Left ventricle myocardium inferior (tissue), 1 donor: Measurements from ENCODE around the gene CYBB. TPM values are rescaled to one million over a fixed set of nuclear protein-coding genes. Genes with fewer than 3 reads are reported as not detected.
"Not testable (repeated sequence)": the region's sequence is repeated elsewhere in the genome, so short reads cannot be mapped to it uniquely, and the experiment has no call there.

Experiments used
- DNase-seq: peaks from one replicate; pipeline ENCODE4 v3.0.0-alpha.2; 2020
- H3K27ac ChIP-seq: fragments of 200-600 bp; replicated peaks from 2 replicates; pipeline ENCODE4 v1.8.0; 2021
- H3K27me3 ChIP-seq: fragments of 200-600 bp; 2 replicates; pipeline ENCODE4 v1.8.0; 2021; ENCODE audit warnings: low read depth
- H3K36me3 ChIP-seq: fragments of 200-600 bp; 2 replicates; pipeline ENCODE4 v1.8.0; 2021
- H3K4me1 ChIP-seq: fragments of 200-600 bp; 2 replicates; pipeline ENCODE4 v1.8.0; 2021
- H3K4me3 ChIP-seq: fragments of 200-600 bp; 2 replicates; pipeline ENCODE4 v1.8.0; 2021; ENCODE audit warnings: mild to moderate bottlenecking, moderate library complexity
- H3K9me3 ChIP-seq: fragments of 200-600 bp; replicated peaks from 2 replicates; pipeline ENCODE4 v1.8.0; 2021
- intact Hi-C: fragments of 100-400 bp; cut with micrococcal nuclease; formaldehyde crosslinking; loops from one replicate; pipeline ENCODE4 v1.11.0; 2022
- total RNA-seq: library from RNA; stranded (reverse); fragmentation: NEBNext Ultra II Directional; extraction: Animal tissue kit (Norgen Biotek cat#: 25700); gene quantifications from one replicate; pipeline ENCODE4 v1.2.1, GENCODE V29; 2021
- TF ChIP-seq, protein P1 (sequence below): fragments of 200-600 bp; IDR thresholded peaks from 2 replicates; pipeline ENCODE4 v1.8.0; 2021; ENCODE audit warnings: antibody characterized with exemption, mild to moderate bottlenecking, borderline replicate concordance
- donor health status: DM: no; HTN: yes; CAD: no; lungs with severe emphysema.

The CYBB gene
- total RNA-seq, 1 donor from 2014 or later, result 18.7 TPM

GRCh38 chrX:37759351-37759750 is 20.5 kb upstream of the CYBB start:
- Histone ChIP-seq H3K9me3 (no peaks in the 10 kb centered on the region), H3K4me1 (no peaks in the 10 kb centered on the region), H3K4me3 (no peak overlapping the region), H3K36me3 (no peaks in the 10 kb centered on the region), H3K27me3 (no peaks in the 10 kb centered on the region), H3K27ac (no peak overlapping the region)
- intact Hi-C loops, result no loop called here
- DNase-seq, result no peak
- TF ChIP-seq, protein P1, sequence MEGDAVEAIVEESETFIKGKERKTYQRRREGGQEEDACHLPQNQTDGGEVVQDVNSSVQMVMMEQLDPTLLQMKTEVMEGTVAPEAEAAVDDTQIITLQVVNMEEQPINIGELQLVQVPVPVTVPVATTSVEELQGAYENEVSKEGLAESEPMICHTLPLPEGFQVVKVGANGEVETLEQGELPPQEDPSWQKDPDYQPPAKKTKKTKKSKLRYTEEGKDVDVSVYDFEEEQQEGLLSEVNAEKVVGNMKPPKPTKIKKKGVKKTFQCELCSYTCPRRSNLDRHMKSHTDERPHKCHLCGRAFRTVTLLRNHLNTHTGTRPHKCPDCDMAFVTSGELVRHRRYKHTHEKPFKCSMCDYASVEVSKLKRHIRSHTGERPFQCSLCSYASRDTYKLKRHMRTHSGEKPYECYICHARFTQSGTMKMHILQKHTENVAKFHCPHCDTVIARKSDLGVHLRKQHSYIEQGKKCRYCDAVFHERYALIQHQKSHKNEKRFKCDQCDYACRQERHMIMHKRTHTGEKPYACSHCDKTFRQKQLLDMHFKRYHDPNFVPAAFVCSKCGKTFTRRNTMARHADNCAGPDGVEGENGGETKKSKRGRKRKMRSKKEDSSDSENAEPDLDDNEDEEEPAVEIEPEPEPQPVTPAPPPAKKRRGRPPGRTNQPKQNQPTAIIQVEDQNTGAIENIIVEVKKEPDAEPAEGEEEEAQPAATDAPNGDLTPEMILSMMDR, result no peak

DNA sequence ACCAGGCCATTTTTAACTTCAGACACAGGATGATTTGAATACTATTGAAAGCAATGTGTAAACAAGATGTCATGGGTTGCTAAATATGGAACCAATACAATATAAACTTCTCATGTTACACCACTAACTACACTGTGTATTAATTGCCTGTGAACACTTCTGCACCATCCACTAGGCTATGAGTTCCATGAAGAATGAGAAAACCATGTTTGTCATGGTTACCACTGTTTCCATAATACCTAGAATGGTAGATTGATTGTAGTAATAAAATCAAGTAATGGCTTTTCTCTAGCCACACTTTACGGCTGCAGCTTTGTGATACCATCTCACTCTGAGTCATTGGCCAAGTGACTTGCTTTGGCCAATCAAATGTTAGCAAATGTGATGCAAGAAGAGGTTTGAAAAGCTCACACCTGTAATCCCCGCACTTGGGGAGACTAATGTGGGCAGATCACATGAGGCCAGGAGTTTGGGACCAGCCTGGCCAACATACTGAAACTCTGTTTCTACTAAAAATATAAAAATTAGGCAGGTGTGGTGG is 19.9 kb upstream of the CYBB start:
- H3K9me3 ChIP-seq, result no peaks in the 10 kb centered on the region
- H3K4me1 ChIP-seq, result no peaks in the 10 kb centered on the region
- no peak for DNase-seq
- TF ChIP-seq, protein P1, result no peak
- no peak overlapping the region for H3K27ac ChIP-seq
- H3K27me3 ChIP-seq, result no peaks in the 10 kb centered on the region
- H3K4me3 ChIP-seq, result no peak overlapping the region
- no peaks in the 10 kb centered on the region for H3K36me3 ChIP-seq
- intact Hi-C loops, result no loop called here

DNA sequence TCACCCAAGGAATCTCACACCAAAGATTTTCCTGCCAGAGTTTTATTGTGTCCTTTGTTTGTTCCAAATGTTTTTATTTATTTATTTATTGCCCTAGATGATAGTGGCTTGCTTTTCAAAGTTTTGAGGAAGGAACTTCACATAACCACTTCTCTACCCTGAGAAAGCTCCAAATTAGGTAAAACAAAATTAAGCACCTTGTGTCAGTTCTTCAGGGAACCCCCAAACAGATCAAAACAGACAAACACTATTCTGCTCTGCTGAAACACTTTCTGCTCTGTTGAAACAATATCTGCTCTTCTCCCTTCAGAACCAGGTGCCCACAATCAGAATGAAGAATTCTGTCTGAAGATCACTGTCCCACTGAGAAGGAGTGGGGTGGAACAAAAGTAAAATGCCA is 16.5 kb upstream of the CYBB start:
- Histone ChIP-seq H3K27me3 (no peaks in the 10 kb centered on the region), H3K36me3 (no peaks in the 10 kb centered on the region), H3K27ac (no peak overlapping the region), H3K9me3 (no peaks in the 10 kb centered on the region), H3K4me3 (no peak overlapping the region), H3K4me1 (no peaks in the 10 kb centered on the region)
- intact Hi-C loops, result no loop called here
- TF ChIP-seq, protein P1, result no peak
- DNase-seq, result no peak

- no peaks in the 10 kb centered on the region for H3K27me3 ChIP-seq
- no peaks in the 10 kb centered on the region for H3K36me3 ChIP-seq
- TF ChIP-seq, protein P1, result no peak
- H3K4me3 ChIP-seq, result no peak overlapping the region
- H3K27ac ChIP-seq, result no peak overlapping the region
- intact Hi-C loops, result no loop called here
- no peaks in the 10 kb centered on the region for H3K9me3 ChIP-seq
- H3K4me1 ChIP-seq, result no peaks in the 10 kb centered on the region
- no peak for DNase-seq
Observed at GRCh38 chrX:37765507-37765906, 14.4 kb upstream of the CYBB start.

- H3K27ac ChIP-seq, result no peak overlapping the region
- TF ChIP-seq, protein P1, result no peak
- no peak overlapping the region for H3K4me3 ChIP-seq
- no peak for DNase-seq
- no peaks in the 10 kb centered on the region for H3K36me3 ChIP-seq
- intact Hi-C loops, result no loop called here
- no peaks in the 10 kb centered on the region for H3K9me3 ChIP-seq
- no peaks in the 10 kb centered on the region for H3K27me3 ChIP-seq
- no peaks in the 10 kb centered on the region for H3K4me1 ChIP-seq
Observed at GRCh38 chrX:37767430-37767829, 12.4 kb upstream of the CYBB start.

GRCh38 chrX:37768866-37769265 is 11.0 kb upstream of the CYBB start:
- H3K4me3 ChIP-seq, H3K27ac ChIP-seq, H3K9me3 ChIP-seq, H3K36me3 ChIP-seq, DNase-seq, H3K4me1 ChIP-seq, H3K27me3 ChIP-seq, intact Hi-C loops: not testable (repeated sequence)
